GM19324 (cell line): ENCODE measurements around the gene ZNF428.
"Not testable (repeated sequence)": the region's sequence is repeated elsewhere in the genome, so short reads cannot be mapped to it uniquely, and the experiment has no call there.

ENCODE experiments used
- ATAC-seq: cut with Tn5 transposase; IDR thresholded peaks from one replicate; pipeline ENCODE4 v1.9.1; 2021; ENCODE audit warnings: mild to moderate bottlenecking, moderate library complexity; ENCODE audit not compliant: unreplicated experiment, low FRiP score

Gene ZNF428

DNA sequence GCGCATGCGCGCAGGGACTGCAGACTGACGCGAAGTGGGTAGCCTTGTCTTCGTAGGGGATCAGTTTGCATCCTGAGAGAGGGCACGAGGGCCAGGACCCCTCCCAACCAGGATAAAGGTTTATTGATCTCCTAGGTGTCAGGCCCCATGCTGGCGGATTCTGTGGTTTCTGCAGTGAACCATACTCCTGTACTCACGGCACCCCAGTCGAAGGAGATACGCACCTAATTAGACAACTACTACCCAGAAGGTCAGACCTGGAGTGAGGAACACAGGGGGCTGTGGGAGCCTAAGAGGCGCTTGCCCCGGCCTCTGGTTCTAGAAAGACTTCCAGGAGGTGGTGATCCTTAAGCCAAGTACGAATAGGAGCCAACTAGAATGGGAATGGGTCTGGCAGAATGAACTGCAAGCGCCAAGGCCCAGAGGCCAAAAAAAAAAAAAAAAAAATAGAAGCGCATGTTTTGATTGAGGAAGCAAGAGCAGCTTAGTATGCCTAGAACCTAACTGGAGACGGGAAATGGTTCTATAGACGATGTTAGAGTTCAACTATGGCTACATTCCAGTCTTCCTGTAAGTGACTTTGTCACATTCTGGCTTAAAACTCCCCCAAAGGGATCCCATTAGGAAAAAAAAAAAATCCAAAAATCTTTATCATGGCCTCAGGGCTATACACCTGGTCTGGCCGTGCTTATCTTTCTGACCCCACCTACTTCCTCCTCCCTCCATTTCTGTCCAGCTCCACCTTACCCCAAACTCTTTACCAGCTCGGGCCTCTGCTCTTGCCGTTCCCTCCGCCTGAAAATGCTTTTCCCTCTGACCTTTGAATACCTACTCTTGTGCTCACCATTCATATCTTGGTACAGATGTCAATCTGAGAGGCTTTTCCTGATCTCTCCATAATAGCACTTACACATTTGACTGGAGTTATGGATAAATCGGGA is 902 bp upstream of the ZNF428 start:
- no peak for ATAC-seq

DNA sequence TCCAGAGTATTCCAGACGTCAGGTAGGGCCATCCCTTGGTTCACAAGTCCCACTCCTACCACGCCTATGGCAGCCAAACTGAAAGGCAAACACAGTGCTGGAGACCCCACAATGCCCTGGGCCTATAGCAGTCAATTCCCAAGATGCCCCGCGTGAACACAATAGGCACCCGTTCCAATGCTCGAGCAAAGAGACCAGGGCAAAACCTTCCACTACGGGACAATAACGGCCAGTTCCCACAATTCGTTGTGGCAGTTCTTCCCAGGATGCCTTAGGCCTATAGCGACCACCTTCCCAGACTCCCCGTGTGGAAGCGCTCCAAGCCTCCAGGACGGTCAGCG is 538 bp downstream of the ZNF428 start:
- ATAC-seq = peak; percentile 10

DNA sequence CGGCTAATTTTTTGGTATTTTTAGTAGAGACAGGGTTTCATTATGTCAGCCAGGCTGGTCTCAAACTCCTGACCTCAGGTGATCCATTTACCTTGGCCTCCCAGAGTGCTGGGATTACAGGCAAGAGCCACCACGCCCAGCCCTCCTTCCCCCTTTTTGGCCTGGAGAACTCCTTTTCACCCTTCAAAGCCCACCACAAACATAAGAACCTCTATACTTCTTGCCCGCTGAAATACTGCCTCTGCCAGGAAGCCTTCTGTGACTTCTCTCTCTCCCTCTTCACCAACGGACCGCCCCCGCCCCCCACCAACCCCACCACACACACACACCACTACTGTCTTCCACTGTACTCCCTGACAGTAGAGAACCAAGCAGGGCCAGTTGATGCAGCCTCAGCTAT is 2.5 kb downstream of the ZNF428 start:
- ATAC-seq = no peak

DNA sequence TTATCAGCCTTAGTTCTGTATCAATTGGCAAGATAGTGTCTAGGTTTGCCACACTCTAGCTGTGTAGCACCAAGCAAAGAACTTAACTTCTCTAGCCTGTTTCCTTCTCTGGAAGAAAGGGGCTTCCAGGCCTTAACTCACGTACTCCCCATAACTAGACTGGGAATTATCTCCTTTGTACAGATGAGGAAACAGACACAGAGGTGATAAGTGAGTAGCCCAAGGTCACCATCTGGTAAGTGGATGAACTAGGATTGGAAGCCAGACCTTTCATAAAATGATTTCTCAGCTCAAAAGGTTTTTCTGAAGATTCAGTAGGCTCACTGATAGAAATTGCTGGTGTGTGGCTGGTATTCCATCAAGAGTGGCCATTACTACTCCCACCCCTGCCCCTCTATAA is 3.1 kb downstream of the ZNF428 start:
- ATAC-seq = no peak

- no peak for ATAC-seq
Observed at GRCh38 chr19:43612374-43612773, 7.1 kb downstream of the ZNF428 start.

- ATAC-seq = no peak
Observed at GRCh38 chr19:43611788-43612187, 7.6 kb downstream of the ZNF428 start, which contains the start of gene SRRM5. TSS of gene SRRM5 (plus strand) at chr19:43612088. CDS start at chr19:43612122, 34 bp downstream.

GRCh38 chr19:43610493-43610892 is 8.9 kb downstream of the ZNF428 start:
- no peak for ATAC-seq

GRCh38 chr19:43609872-43610271 is 9.6 kb downstream of the ZNF428 start:
- no peak for ATAC-seq

DNA sequence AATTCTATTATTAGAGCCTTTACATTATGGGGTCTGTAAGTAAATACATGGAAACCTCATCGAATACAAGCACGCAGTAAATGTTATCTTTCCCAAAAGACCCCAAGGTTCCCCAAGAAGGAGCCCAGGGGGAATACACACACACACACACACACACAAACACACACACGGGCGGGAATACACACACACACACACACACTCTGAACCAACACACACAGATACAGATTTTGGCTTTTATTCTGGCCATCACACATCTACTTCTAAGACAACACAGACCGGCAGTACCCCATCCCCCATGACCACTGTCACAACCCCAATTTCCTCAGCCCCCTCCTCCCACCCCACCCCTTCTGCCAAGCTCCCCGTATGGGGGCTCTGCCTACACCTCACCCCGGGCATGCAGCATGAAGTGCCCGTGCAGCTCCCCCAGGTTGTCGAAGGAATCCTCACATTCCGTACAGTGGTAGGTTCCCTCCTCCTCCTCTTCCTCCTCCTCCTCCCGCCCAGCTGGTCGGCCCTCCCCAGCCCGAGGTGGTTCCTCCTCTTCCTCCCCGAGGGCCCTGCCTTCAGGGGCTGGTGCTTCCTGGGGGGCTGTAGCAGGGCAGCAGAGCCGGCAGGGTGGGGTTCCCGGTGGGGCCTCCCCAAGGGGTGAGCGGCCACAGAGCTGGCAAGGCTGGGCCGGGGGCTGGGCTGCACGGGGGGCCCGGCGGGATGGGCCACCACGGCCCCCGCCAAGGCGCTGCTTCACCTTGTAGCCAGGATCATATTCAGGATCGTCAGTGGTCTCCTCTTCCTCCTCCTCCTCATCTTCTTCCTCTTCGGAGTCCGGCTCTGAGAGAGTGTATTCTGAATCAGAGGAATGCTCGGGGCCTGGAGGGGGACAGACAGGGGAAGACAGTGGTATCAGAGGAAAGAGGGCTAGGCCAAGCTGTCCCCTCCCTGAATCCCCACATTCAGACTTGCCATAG is 11.9 kb downstream of the ZNF428 start:
- ATAC-seq = no peak

DNA sequence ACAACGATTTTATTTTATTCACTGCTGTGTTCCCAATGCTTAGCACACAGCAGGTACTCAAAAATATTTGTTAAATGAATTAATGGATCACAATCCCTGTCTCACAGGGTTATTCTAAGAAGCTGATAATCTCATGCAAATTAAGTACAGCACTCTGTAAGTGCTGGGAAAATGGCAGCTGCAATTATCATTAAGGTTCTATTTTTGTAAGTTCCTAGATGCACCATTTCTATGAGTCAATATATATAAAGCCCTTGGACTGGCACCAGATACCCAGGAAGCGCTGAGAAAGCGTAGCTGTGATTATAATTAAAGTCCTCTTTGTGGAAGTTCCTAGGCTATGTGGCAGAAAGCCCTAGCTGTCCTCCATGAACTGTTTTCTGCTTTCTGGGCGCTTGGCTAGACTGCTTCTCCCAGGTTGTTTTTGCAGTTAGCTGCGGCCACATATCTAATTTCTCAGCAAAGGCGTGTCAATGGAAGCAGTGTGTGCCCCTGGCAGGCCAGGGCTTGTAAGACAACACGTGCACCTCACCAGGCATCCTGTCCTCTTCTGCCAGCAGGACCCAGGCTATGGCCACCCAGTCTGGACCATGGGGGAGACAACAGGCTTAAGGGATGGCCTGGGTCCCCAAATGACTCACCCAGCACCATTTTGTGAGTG is 12.7 kb downstream of the ZNF428 start:
- no peak for ATAC-seq

DNA sequence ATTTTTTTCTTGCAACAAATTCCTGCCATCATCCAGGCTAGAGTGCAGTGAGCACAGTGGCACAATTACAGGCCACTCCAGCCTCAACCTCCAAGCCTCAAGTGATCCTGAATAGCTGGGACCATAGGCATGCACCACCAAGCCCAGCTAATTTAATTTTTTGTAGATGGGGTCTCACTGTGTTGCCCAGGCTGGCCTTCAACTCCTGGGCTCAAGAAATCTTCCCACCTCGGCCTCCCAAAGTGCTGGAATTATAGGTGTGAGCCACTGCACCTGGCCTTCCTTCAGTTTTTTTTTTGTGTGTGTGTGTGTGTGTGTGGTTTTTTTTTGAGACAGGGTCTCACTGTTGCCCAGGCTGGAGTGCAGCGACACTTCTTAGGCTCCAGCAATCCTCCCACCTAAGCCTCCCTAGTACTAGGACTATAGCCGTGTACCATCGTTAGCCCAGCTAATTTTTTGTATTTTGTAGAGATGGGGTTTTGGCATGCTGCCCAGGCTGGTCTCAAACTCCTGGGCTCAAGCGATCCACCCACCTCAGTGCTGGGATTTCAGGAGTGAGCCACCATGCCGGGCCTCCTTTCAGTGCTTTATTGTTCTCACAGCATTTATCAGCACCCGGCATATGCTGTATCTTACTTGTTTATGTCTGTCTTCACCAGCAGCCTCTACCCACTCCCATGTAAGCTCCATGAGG is 13.4 kb downstream of the ZNF428 start:
- ATAC-seq = no peak

DNA sequence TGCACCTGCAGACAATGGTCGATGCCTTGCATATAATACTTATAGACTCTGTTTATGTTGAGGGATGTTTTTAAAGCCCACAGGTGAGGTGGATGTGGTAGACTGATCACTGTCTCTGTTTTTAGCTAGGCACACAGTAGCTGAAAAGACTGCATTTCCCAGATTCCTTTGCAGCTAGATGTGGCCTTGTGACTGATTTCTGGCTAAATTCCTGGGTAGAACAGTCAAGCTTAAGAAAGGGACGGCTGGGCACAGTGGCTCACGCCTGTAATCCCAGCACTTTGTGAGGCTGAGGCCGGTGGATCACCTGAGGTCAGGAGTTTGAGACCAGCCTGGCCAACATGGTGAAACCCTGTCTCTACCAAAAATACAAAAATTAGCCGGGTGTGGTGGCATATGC is 19.1 kb downstream of the ZNF428 start:
- ATAC-seq = not testable (repeated sequence)

GRCh38 chr19:43599635-43600295 is 19.7 kb downstream of the ZNF428 start:
- ATAC-seq = no peak

DNA sequence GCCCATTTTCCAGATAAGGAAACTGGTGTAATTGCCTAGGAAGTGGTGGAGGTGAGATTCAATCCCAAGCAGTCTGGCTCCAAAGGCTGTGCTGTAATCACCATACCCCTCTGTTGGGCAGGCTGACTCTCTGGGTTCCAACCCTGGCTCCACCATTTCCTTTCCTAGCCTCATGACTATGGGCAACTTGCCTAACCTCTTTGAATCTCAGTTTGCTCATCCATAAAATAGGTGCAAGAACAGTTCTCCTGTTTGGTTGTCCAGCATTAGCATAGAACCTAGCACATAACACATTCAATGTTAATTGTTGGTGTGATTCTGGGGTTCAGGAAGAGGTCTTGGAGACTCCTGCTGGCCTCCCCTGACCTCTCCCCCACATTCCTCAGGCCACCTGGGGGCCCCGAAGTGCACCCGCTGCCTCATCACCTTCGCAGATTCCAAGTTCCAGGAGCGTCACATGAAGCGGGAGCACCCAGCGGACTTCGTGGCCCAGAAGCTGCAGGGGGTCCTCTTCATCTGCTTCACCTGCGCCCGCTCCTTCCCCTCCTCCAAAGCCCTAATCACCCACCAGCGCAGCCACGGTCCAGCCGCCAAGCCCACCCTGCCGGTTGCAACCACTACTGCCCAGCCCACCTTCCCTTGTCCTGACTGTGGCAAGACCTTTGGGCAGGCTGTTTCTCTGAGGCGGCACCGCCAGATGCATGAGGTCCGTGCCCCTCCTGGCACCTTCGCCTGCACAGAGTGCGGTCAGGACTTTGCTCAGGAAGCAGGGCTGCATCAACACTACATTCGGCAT is 20.8 kb downstream of the ZNF428 start:
- no peak for ATAC-seq

DNA sequence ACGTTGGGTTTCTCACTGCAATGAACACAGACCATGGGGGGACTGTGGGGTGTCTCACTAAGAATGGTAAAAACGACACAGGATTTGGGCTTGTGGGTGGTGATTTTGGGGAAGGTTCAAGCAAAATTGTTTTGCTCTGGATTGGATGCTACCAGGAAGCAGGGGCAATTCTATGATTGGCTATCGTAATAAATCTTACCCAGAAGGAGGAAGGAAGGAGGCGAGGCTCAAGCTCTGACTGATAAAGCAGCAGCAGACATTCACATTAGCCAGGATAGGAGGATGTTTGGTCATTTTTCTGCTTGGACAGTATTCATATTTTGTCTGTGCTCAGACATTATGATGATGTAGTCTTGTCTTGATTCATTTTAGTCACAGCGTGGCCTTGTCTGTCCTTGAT is 21.6 kb downstream of the ZNF428 start:
- ATAC-seq = no peak

- no peak for ATAC-seq
Observed at GRCh38 chr19:43596842-43597461, 22.5 kb downstream of the ZNF428 start.

- ATAC-seq = peak; percentile 90
Observed at GRCh38 chr19:43595999-43596841, 23.2 kb downstream of the ZNF428 start, which contains the start of the genes IRGQ and ZNF576. TSS of gene IRGQ (minus strand) at chr19:43596134. CDS start at chr19:43595338, 796 bp downstream. TSS of gene ZNF576 (plus strand) at chr19:43596595. CDS start at chr19:43597109, 514 bp downstream.
